Neuronal stem cell (in vitro differentiated cells): ENCODE results near the gene AFM.

Experiments used
- DNase-seq: peaks from one replicate; pipeline ENCODE4 v3.0.0-alpha.2; 2013; ENCODE audit warnings: low spot score
- H2AFZ ChIP-seq: one replicate; pipeline ENCODE4 v1.6.1; 2013; ENCODE audit warnings: mild to moderate bottlenecking, low read length, inconsistent platforms
- H2AK5ac ChIP-seq: 2 replicates; pipeline ENCODE4 v1.6.1; 2013; ENCODE audit warnings: low read depth, mild to moderate bottlenecking, inconsistent platforms, low read length, moderate library complexity, mixed read lengths
- H2BK120ac ChIP-seq: 2 replicates; pipeline ENCODE4 v1.6.1; 2013; ENCODE audit warnings: low read depth, mild to moderate bottlenecking, inconsistent platforms, low read length, moderate library complexity, mixed read lengths
- H2BK12ac ChIP-seq: one replicate; pipeline ENCODE4 v1.6.1; 2013; ENCODE audit warnings: low read length, inconsistent platforms
- H2BK15ac ChIP-seq: 2 replicates; pipeline ENCODE4 v1.6.1; 2013; ENCODE audit warnings: mild to moderate bottlenecking, low read length, inconsistent platforms, mixed read lengths
- H2BK5ac ChIP-seq: one replicate; pipeline ENCODE4 v1.6.1; 2013; ENCODE audit warnings: inconsistent platforms, mild to moderate bottlenecking, low read length, moderate library complexity
- H3K14ac ChIP-seq: one replicate; pipeline ENCODE4 v1.6.1; 2013; ENCODE audit warnings: low read length, inconsistent platforms
- H3K18ac ChIP-seq: 2 replicates; pipeline ENCODE4 v1.6.1; 2013; ENCODE audit warnings: low read length, inconsistent platforms
- H3K23ac ChIP-seq: 2 replicates; pipeline ENCODE4 v1.6.1; 2013; ENCODE audit warnings: low read depth, mild to moderate bottlenecking, mixed read lengths, low read length, inconsistent platforms; ENCODE audit not compliant: poor library complexity
- H3K27ac ChIP-seq: replicated peaks from 3 replicates; pipeline ENCODE4 v1.5.1; 2013; ENCODE audit warnings: low read length, inconsistent platforms
- H3K27me3 ChIP-seq, 3 experiments: 2 replicates each; pipeline ENCODE4 v1.6.1; 2013; ENCODE audit warnings: low read length in 3 of 3, mild to moderate bottlenecking in 2 of 3, inconsistent platforms in 1 of 3, low read depth in 1 of 3, mixed read lengths in 1 of 3, moderate library complexity in 1 of 3; ENCODE audit not compliant: control insufficient read depth in 3 of 3, insufficient read depth in 3 of 3
- H3K36me3 ChIP-seq, 2 donors: replicated peaks in 1 of 2; 2 replicates each; pipeline ENCODE4 v1.6.1; 2013; ENCODE audit warnings: low read length in 2 of 2; ENCODE audit not compliant: control insufficient read depth in 2 of 2, insufficient read depth in 2 of 2
- H3K4ac ChIP-seq: 2 replicates; pipeline ENCODE4 v1.6.1; 2013; ENCODE audit warnings: inconsistent platforms, mild to moderate bottlenecking, low read length, moderate library complexity
- H3K4me1 ChIP-seq, 2 donors: 1 replicate in 1 of 2; 2 replicates in 1 of 2; pipeline ENCODE4 v1.6.1; 2013; ENCODE audit warnings: low read length in 2 of 2, low read depth in 1 of 2; ENCODE audit not compliant: control insufficient read depth in 2 of 2, insufficient read depth in 1 of 2
- H3K4me2 ChIP-seq: one replicate; pipeline ENCODE4 v1.6.1; 2013; ENCODE audit warnings: mild to moderate bottlenecking, low read length, inconsistent platforms; ENCODE audit not compliant: insufficient read depth, poor library complexity, severe bottlenecking
- H3K4me3 ChIP-seq, 2 donors: 2 replicates each; pipeline ENCODE4 v1.5.1; 2013; ENCODE audit warnings: low read length in 2 of 2, mild to moderate bottlenecking in 2 of 2, inconsistent platforms in 1 of 2, moderate library complexity in 1 of 2
- H3K79me1 ChIP-seq: one replicate; pipeline ENCODE4 v1.6.1; 2013; ENCODE audit warnings: low read depth, mild to moderate bottlenecking, inconsistent platforms, low read length, moderate library complexity
- H3K9ac ChIP-seq: one replicate; pipeline ENCODE4 v1.6.1; 2013; ENCODE audit warnings: mild to moderate bottlenecking, low read depth, low read length, inconsistent platforms; ENCODE audit not compliant: poor library complexity
- H3K9me3 ChIP-seq, 2 donors: replicated peaks in 1 of 2; 2 replicates each; pipeline versions ENCODE3 to v1.6.1; 2013; ENCODE audit warnings: low read length in 2 of 2, mild to moderate bottlenecking in 2 of 2, inconsistent platforms in 1 of 2, low read depth in 1 of 2, mixed read lengths in 1 of 2, moderate library complexity in 1 of 2; ENCODE audit not compliant: control insufficient read depth in 2 of 2, insufficient read depth in 1 of 2
- H4K8ac ChIP-seq: one replicate; pipeline ENCODE4 v1.6.1; 2013; ENCODE audit warnings: low read depth, mild to moderate bottlenecking, inconsistent platforms, low read length, moderate library complexity
- H4K91ac ChIP-seq: one replicate; pipeline ENCODE4 v1.6.1; 2013; ENCODE audit warnings: low read length, low read depth, mild to moderate bottlenecking, inconsistent platforms; ENCODE audit not compliant: poor library complexity
- WGBS, 2 donors: extraction: QIAGEN DNeasy Blood & Tissue Kit; methylation state at CpG; one replicate each; pipeline ENCODE4 v1.1.7; 2013; ENCODE audit warnings: missing lambda C conversion rate in 2 of 2, mixed read lengths in 1 of 2; ENCODE audit not compliant: insufficient read length in 2 of 2, insufficient replicate concordance in 1 of 2; ENCODE audit errors: extremely low coverage in 2 of 2; 5-methylcytosine and 5-hydroxymethylcytosine counted together

AFM gene

GRCh38 chr4:73446336-73446938 lies 35.1 kb upstream of the AFM start:
- peaks cover 0 to 10% (median 0%) of the 10 kb centered on the region in 3 experiments for H3K27me3 ChIP-seq

GRCh38 chr4:73447671-73448070 lies 33.9 kb upstream of the AFM start:
- Histone ChIP-seq H2BK15ac (no peak overlapping the region), H3K9me3 (no peaks in the 10 kb centered on the region), H3K27me3 (peaks cover 0 to 10% (median 0%) of the 10 kb centered on the region in 3 experiments), H2BK120ac (no peak overlapping the region), H3K4me3 (no peak overlapping the region), H2AFZ (no peak overlapping the region), H3K9ac (no peak overlapping the region), H3K36me3 (no peaks in the 10 kb centered on the region), H3K79me1 (no peaks in the 10 kb centered on the region), H3K18ac (no peak overlapping the region), H2AK5ac (no peak overlapping the region), H3K23ac (no peak overlapping the region), H3K27ac (no peak overlapping the region), H4K91ac (no peak overlapping the region), H3K4ac (no peak overlapping the region), H2BK12ac (no peak overlapping the region), H3K14ac (no peak overlapping the region), H3K4me2 (no peak overlapping the region), H4K8ac (no peak overlapping the region), H3K4me1 (peaks cover 5 to 6% of the 10 kb centered on the region in 2 donors), H2BK5ac (no peak overlapping the region)
- DNase-seq, result no peak
- 100% methylated on average over 1 of the region's 4 CpGs; no CpG with 5 or more reads in 1 of the 2 donors for WGBS, 2 donors

More at GRCh38 chr4:73446336-73446938, 35.1 kb upstream of the AFM start:
- H4K8ac ChIP-seq, result no peak overlapping the region
- H2BK15ac ChIP-seq, result no peak overlapping the region
- DNase-seq, result peak; percentile 18
- no peaks in the 10 kb centered on the region for H3K79me1 ChIP-seq
- no peak overlapping the region for H3K4ac ChIP-seq
- no CpG with 5 or more reads among the region's 4 CpGs for WGBS, 2 donors
- H2BK12ac ChIP-seq, result no peak overlapping the region
- H4K91ac ChIP-seq, result no peak overlapping the region
- no peak overlapping the region for H2BK5ac ChIP-seq
- H3K9me3 ChIP-seq, result no peaks in the 10 kb centered on the region
- H3K4me3 ChIP-seq, result no peak overlapping the region
- no peaks in the 10 kb centered on the region for H3K36me3 ChIP-seq
- no peak overlapping the region for H2AFZ ChIP-seq
- no peak overlapping the region for H3K18ac ChIP-seq
- H3K27ac ChIP-seq, result no peak overlapping the region
- no peak overlapping the region for H3K23ac ChIP-seq
- H3K4me2 ChIP-seq, result no peak overlapping the region
- no peak overlapping the region for H3K14ac ChIP-seq
- H2BK120ac ChIP-seq, result no peak overlapping the region
- H3K9ac ChIP-seq, result no peak overlapping the region
- H3K4me1 ChIP-seq, result peaks cover 4 to 5% of the 10 kb centered on the region in 2 donors
- no peak overlapping the region for H2AK5ac ChIP-seq

GRCh38 chr4:73448448-73449203 lies 32.9 kb upstream of the AFM start:
- no peak overlapping the region for H3K9ac ChIP-seq

GRCh38 chr4:73450398-73451004 lies 31.0 kb upstream of the AFM start:
- H2AFZ ChIP-seq, result peak overlapping the region; percentile 60
- no peak overlapping the region for H3K9ac ChIP-seq
- H3K4me3 ChIP-seq, result no peak overlapping the region
- H4K8ac ChIP-seq, result no peak overlapping the region
- no peaks in the 10 kb centered on the region for H3K9me3 ChIP-seq
- no peak overlapping the region for H2BK120ac ChIP-seq
- no peak overlapping the region for H4K91ac ChIP-seq
- no CpG with 5 or more reads among the region's 9 CpGs for WGBS, 2 donors
- no peak for DNase-seq
- no peaks in the 10 kb centered on the region for H3K79me1 ChIP-seq
- no peak overlapping the region for H3K27ac ChIP-seq
- peaks cover 0 to 12% (median 0%) of the 10 kb centered on the region in 3 experiments for H3K27me3 ChIP-seq
- H3K14ac ChIP-seq, result no peak overlapping the region
- no peak overlapping the region for H3K4ac ChIP-seq
- H2BK15ac ChIP-seq, result no peak overlapping the region
- no peak overlapping the region for H3K23ac ChIP-seq
- H2BK12ac ChIP-seq, result no peak overlapping the region
- H3K4me1 ChIP-seq, result peaks cover 5 to 8% of the 10 kb centered on the region in 2 donors
- H3K36me3 ChIP-seq, result no peaks in the 10 kb centered on the region
- no peak overlapping the region for H2AK5ac ChIP-seq
- no peak overlapping the region for H3K18ac ChIP-seq
- H2BK5ac ChIP-seq, result no peak overlapping the region
- no peak overlapping the region for H3K4me2 ChIP-seq

More at GRCh38 chr4:73448448-73449203, 32.9 kb upstream of the AFM start:
- Histone ChIP-seq H3K14ac (no peak overlapping the region), H3K27ac (no peak overlapping the region), H3K23ac (no peak overlapping the region), H2BK120ac (no peak overlapping the region), H3K18ac (no peak overlapping the region), H2AK5ac (no peak overlapping the region), H2BK15ac (no peak overlapping the region), H2BK5ac (no peak overlapping the region), H3K79me1 (no peaks in the 10 kb centered on the region), H4K8ac (no peak overlapping the region), H3K4ac (no peak overlapping the region), H2AFZ (no peak overlapping the region), H3K4me3 (no peak overlapping the region), H3K4me2 (no peak overlapping the region), H3K9me3 (no peaks in the 10 kb centered on the region), H2BK12ac (no peak overlapping the region), H3K27me3 (peaks cover 0 to 10% (median 0%) of the 10 kb centered on the region in 3 experiments), H3K36me3 (no peaks in the 10 kb centered on the region), H4K91ac (no peak overlapping the region), H3K4me1 (peaks cover 5 to 8% of the 10 kb centered on the region in 2 donors)
- no CpG with 5 or more reads among the region's 4 CpGs for WGBS, 2 donors
- no peak for DNase-seq
